HepG2 (cell line): ENCODE data around the gene CCDC167.

Experiments
- DR1 ChIP-seq: sonication (generic); formaldehyde crosslinking; IDR thresholded peaks from 2 replicates; pipeline ENCODE4 v1.8.0; 2021; ENCODE audit warnings: mild to moderate bottlenecking, missing genetic modification reagents, inconsistent platforms
- EZH2 ChIP-seq: conservative IDR thresholded peaks from 2 replicates; pipeline ENCODE4 v1.6.1; 2012; ENCODE audit warnings: mild to moderate bottlenecking, low read depth, low read length, moderate library complexity
- NPAS2 ChIP-seq: sonication (generic); formaldehyde crosslinking; IDR thresholded peaks from 2 replicates; pipeline ENCODE4 v1.8.0; 2022; ENCODE audit warnings: mild to moderate bottlenecking, missing genetic modification reagents, borderline replicate concordance
- TARDBP ChIP-seq: sonication (generic); formaldehyde crosslinking; IDR thresholded peaks from 2 replicates; pipeline ENCODE4 v1.8.0; 2022; ENCODE audit warnings: mild to moderate bottlenecking, missing genetic modification reagents
- TBP ChIP-seq: sonication (generic); formaldehyde crosslinking; IDR thresholded peaks from 2 replicates; pipeline ENCODE4 v1.5.0; 2020; ENCODE audit warnings: missing genetic modification reagents
- ZNF160 ChIP-seq: sonication (generic); formaldehyde crosslinking; IDR thresholded peaks from 2 replicates; pipeline ENCODE4 v1.8.0; 2022; ENCODE audit warnings: mild to moderate bottlenecking, inconsistent platforms, missing genetic modification reagents
- ZNF274 ChIP-seq: sonication (generic); formaldehyde crosslinking; IDR thresholded peaks from 2 replicates; pipeline ENCODE4 v1.5.1; 2020; ENCODE audit warnings: mild to moderate bottlenecking, missing genetic modification reagents
- ZNF597 ChIP-seq: sonication (generic); formaldehyde crosslinking; IDR thresholded peaks from 2 replicates; pipeline ENCODE4 v1.5.0; 2020; ENCODE audit warnings: missing genetic modification reagents
- ZNF816 ChIP-seq: sonication (generic); formaldehyde crosslinking; IDR thresholded peaks from 2 replicates; pipeline ENCODE4 v1.8.0; 2022; ENCODE audit warnings: missing genetic modification reagents, mild to moderate bottlenecking, borderline replicate concordance

GRCh38 chr6:37438930-37439329 is 60.8 kb downstream of the CCDC167 start:
- TF ChIP-seq ZNF160 (no peak), NPAS2 (CRISPR knock-in tag) (no peak), ZNF274 (CRISPR knock-in tag) (no peak), DR1 (CRISPR knock-in tag) (no peak), TBP (no peak), TARDBP (CRISPR knock-in tag) (no peak), ZNF816 (CRISPR knock-in tag) (no peak), EZH2 (no peak), ZNF597 (CRISPR knock-in tag) (no peak)
